NCI-H128 (cell line): ENCODE measurements around the gene CHD1.
"Not testable (repeated sequence)": the region's sequence is repeated elsewhere in the genome, so short reads cannot be mapped to it uniquely, and the experiment has no call there.

Source experiments
- DNase-seq: peaks from one replicate; lab custom pipeline; 2025; ENCODE audit not compliant: unreplicated experiment; lab: John Stamatoyannopoulos, UW

The CHD1 gene

DNA sequence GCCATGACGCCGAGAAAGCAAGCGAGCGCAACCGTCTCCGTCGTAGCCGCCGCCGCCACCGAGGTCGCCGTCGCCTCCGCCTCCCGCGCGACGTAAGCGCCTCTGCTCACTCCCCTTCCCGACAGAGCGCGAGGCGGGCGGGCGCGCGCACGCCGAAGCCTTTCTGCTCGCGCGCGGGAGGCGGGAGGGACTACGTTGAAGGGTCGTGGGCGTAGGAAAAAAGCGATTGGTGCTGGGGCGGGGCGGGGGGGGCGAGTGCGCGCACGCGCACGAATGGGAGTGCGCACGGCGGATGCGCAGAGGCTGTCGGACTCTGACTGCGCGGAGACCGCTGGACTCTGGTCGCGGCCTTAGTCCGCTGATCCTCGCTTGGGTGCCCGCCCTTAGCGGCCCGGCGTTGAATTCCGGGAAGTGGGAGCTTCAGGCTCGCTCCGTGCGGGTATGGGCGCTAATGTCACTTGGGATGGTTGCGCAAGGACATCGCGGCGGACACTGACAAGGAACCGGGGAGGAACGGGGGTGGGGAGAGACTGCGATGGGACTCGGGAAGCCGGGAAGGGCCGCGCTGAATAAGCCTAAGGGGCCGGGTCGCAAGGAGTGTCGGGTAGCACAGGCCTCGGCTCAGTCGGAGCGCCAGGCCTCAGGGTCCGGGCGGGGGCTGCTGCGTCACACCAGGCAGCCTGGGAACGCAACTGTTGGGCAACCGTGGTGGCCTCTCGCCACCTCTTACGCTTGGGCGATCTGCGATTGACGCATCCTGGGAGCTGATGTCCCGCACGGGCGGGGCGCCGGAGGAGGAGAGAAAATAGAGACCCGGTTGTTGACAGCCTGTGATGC is at the start of gene CHD1:
CHD1 (minus strand) TSS at position 135 of the 837 bp plus-strand sequence. CDS start 2,621 bp downstream, outside the sequence.
- peak; percentile 77 for DNase-seq

DNA sequence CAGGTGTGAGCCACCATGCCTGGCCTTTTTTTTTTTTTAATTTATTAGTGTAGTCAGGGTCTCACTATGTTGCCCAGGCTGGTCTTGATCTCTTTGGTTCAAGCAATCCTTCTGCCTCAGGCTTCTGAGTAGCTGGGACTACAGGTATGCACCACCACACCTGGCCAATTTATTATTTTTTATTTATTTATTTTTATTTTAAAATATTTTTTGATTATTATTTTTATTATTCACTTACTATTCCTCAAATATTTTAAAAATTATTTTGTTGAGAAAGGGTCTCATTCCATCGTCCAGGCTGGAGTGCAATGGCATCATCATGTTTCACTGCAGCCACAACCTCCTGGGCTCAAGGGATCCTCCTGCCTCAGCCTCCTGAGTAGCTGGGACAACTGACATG is 49.7 kb upstream of the CHD1 start:
- no peak for DNase-seq

DNA sequence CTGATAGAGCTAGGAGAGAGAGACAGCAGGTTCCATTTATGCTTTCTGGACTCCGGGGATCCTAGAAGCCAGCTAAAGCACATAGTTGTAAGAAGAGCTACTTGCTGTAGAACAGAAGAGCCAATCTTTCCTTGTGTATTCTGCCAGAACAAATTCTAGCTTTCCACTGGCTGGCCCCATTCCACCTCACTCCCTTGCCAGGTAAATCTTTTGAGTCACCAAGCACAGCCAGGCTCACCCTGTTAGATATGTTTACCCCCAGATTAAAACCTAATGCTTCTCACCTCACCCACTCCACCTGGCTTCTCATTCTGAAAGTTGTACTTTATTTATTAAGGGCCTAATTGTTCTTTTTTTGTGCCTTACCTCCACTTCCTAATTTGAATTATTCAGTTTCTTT is 48.9 kb upstream of the CHD1 start:
- DNase-seq = no peak

DNA sequence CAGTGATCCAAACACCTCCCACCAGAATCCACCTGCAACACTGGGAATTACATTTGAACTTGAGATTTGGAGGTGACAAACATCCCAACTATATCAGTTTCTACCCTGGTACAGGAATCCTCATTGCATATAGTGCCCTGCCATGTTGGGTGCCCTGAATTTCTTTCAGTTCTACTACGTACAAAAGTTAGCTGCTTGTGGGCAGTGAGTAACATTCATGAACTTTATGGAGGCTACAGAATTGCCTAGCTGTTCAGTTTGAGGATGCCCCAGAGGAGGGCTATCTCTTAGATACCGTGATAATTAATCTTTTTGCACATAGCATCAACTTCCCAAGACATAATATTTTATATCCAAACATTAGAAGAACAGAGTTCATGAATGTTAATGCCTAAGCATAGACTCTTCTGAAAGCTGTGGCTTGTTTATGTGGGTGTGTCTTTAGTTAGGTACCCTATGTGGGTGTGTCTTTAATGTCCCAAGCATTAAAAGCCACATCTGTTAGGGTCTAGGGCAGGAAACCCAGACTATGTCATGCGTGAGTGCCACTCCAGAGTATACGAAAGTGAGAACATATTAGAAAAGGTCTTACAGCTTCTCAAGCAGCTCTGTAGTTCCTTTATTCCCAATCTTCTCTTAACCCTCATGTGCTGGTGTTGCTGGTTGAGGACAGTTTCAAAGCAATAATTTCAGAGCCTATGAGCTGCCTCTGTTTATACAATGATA is 47.0 kb upstream of the CHD1 start:
- DNase-seq = no peak

DNA sequence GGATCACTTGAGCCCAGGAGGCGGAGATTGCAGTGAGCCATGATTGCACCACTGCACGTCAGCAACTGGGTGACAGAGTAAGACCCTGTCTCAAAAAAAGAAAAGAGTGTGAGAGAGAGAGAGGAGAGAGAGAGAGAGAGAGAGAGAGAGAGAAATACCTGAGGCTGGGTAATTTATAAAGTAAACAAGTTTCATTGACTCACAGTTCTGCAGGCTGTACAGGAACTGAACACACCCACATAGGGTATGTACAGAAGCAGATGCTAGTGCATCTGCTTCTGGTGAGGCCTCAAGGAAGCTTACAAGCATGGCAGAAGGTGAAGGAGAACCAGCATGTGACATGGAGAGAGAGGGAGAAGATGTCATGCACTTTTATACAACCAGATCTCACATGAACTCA is 46.4 kb upstream of the CHD1 start:
- no peak for DNase-seq

DNA sequence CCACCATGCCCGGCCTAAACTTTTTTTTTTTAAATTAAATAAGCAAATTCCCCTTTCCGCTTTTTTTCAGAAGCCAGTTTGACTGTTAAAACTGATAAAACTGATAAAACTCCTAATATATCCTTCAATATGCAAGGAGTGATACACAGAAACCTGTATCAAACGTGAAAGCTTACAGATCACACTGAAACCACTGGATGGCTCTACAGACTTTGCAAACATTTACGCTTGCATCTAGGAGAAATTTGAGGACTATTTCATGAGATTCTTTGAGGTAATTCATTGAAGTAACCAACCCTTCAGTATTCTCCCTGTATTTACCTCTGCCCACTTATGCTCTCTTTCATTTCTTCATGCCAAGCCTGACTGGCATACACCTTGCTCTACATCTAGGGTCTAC is 40.6 kb upstream of the CHD1 start:
- no peak for DNase-seq

DNA sequence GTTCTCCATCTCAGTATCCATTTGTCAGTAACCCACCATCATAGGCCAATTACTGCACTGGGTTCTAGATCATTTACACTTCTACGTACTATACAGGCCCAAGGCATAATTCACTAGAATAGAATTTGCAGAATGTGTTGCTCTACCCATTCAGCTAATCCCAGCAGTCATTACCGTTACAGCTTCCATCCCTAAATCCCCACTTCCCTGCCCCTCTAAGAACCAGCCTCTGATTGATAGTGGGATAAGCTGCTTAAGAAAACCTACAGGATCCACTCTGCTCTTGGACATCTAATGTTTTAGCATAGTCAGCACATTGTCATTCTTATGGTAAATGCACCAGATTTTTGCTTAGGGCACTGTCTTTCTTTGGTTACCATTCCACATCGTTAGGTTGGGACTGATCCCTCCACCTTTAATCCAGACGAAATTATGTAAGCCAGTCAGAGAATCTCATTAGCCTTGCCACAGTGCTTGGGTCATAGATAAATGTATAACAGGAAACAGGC is 39.3 kb upstream of the CHD1 start:
- no peak for DNase-seq

DNA sequence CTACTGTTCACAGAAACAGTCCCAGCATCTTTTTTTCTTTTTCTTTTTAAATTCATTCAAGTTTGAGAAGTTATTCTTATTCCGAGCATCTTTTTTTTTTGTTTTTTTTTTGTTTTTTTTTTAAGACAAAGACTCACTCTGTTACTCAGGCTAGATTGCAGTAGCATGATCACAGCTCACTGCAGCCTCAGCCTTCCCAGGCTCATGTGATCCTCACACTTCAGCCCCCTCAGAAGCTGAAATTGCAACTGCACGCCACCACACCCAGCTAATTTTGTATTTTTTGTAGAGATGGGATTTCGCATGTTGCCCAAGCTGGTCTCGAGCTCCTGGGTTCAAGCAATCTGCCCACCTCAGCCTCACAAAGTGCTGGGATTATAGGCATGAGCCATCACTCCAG is 36.4 kb upstream of the CHD1 start:
- DNase-seq = no peak

DNA sequence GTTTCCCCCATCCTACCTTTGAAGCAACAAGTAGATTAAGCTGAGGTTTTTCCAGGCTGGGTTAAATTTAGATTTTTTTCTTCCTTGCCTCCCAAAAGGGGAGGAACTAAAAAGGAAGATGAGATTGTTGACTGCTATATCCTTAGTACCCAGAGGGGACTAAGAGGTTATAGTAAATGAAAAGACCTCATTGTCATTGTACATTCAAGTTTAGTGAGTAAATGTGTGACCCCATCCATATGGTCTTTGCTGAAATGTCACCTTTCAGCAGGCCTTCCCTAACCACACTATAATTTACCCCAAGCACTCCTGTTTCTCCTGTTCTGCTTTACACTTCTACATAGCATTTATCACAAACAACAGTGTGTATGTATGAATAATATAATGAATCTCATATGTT is 35.8 kb upstream of the CHD1 start:
- no peak for DNase-seq

DNA sequence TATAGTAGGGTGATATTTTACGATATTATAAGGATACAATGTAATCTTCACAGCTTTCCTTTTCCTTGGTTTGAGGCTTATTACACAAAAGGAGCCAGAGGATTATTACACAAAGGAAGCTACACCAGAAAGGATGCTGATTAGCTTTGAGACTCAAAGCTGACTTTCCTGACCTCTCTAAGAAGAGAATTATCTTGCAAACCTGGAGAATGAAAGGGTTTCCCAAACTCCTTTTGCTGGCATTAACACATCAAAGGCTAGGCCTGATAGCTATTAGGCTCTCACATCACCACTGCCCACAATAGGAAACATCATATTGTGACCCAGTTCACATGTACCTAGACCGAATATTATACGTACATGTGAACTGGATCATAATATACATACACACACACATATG is 34.2 kb upstream of the CHD1 start:
- DNase-seq = no peak

DNA sequence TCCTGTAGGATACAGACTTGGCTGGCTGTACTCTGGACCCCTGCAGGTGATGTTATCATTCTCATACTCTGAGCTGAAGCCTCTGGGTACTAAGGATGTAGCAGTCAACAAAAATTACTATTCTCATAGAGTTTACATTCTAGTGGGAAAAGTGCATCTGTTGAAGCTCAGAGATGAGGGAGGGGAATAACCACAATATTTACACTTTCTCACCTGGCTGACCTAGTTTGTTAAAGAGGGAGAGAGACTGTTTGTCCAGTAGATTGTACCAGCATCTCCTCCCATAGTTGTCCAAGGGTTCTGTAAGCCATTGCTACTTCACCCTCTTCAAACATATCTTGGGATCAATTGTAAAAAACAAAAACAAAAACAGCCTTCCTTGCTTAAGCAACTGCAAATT is 33.8 kb upstream of the CHD1 start:
- DNase-seq = no peak

DNA sequence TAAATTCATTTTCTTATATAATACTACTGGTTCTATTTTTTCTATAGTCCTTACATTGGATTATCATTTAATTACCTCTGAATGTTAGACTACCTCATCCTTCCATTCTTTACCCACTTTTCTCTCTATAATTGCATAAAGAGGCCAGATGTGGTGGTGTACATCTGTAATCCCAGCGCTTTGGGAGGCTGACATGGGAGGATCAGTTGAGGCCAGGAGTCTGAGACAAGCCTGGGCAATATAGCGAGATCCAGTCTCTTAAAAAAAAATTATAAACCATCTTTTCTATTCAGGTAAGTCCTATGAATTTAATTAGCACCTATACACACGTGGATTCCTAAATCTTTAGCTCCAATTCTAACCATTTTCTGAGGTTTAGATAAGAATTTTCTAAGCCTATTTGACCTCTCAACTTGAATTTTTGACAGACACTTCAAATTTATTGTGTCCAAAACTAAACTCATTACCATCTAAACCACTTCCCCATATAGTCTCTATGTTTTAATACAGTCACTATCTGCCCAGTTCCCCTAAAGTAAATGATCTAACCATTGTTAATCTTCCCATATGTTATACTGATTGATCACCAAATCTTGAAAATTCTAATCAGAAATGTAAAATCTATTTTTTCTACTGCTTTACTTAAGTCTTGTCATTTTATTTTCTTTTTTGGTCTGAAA is 33.0 kb upstream of the CHD1 start:
- no peak for DNase-seq

DNA sequence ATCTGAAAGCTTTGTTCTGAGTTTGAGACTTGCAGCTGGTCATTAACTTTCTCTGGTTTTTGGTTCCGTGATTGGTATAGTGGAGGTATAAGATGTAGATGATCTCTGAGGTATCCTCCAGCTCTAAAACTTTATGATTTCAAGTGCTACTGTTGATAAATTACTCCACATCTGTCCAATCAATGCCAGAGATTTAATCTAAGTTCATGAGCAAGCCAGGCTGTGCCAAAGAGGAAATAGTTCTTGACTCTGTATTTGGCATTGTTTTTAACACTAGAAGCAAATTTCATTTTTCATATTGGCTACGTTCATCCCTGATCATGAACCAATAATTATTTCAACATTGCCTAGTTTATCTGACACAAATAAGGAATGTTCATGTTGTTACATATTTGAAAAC is 28.5 kb upstream of the CHD1 start:
- DNase-seq = no peak

DNA sequence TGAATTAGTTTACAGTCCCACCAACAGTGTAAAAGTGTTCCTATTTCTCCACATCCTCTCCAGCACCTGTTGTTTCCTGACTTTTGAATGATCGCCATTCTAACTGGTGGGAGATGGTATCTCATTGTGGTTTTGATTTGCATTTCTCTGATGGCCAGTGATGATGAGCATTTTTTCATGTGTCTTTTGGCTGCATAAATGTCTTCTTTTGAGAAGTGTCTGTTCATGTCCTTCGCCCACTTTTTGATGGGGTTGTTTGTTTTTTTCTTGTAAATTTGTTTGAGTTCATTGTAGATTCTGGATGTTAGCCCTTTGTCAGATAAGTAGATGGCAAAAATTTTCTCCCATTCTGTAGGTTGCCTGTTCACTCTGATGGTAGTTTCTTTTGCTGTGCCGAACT is 27.1 kb upstream of the CHD1 start:
- not testable (repeated sequence) for DNase-seq

DNA sequence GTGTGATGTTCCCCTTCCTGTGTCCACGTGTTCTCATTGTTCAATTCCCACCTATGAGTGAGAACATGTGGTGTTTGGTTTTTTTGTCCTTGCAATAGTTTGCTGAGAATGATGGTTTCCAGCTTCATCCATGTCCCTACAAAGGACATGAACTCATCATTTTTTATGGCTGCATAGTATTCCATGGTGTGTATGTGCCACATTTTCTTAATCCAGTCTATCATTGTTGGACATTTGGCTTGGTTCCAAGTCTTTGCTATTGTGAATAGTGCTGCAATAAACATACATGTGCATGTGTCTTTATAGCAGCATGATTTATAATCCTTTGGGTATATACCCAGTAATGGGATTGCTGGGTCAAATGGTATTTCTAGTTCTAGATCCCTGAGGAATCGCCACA is 26.7 kb upstream of the CHD1 start:
- not testable (repeated sequence) for DNase-seq

DNA sequence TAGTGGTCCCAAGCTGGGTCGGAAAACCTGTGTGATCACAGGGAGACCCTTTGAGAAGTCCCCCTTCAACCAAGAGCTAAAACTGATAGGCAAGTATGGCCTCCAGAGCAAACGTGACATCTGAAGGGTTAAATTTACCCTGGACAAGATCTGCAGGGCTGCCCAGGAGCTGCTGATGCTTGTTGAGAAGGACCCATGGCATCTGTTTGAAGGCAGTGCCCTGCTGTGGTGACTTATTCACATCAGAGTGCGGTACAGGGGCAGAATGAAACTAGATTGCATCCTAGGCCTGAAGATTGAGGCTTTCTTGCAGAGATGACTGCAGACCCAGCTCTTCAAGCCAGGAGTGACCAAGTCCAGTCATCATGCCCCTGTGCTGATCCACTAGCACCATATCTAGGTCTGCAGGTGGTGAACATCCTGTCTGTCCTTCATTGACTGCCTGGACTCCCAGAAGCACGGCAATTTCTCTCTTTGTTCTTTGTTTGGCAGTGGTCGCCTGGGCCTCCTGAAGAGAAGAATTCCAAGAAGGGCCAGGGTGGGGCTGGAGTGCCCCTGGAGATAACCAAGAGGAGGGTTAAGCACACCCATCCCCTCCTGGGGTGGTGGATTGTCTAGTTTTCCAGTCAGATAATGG is 25.7 kb upstream of the CHD1 start:
- no peak for DNase-seq

DNA sequence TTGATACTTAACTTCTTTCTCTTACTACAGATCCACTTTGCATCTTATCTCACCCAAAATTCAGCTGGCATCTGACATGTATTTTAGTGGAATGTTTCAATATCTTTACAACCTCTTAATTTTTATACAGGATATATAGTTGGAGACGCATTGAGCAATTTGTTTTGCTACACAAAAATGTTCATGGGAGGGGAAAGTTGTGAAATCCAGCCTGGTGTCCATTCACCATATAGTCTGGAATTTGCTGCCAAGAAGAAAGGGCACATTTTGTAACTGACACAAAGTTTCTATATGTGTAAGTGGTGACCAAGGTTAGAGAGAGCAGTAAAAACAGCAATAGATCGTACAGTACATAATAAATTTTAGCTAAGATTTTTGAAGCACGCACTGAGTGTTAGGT is 14.0 kb upstream of the CHD1 start:
- DNase-seq = no peak

DNA sequence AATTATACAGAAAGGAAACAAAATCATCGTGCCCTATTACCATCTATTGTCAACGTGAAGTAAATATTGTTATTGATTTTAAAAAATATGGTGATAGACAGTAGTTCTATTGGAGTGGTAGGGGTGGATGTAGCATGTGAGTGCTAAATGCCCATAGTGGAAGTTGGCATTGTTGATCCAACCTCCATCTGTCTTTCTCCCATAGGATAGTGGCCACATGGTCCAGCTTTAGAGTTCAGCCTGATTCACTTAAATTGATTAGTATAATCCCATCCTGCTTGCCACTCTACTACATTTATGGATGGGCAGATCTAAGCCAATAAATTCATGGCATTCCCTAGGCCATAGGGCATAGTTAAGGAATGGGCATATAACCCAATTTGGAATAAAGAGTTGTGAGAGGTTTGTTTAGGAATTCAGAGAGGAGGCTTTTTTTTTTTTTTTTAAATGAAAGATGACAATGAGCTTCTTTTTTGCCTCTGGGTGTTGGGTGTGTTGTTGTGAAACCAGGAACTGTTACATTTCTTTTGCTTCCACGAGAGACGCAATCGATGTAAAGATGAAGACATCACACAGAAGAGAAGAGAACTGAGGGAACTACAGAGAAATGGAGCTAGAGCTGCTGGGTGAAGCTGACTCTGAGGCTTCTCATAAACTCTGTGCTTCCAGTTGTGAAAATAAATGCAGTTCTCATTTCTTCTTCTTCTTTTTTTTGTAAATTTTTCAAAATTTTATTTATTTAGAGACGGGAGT is 12.5 kb upstream of the CHD1 start:
- no peak for DNase-seq

DNA sequence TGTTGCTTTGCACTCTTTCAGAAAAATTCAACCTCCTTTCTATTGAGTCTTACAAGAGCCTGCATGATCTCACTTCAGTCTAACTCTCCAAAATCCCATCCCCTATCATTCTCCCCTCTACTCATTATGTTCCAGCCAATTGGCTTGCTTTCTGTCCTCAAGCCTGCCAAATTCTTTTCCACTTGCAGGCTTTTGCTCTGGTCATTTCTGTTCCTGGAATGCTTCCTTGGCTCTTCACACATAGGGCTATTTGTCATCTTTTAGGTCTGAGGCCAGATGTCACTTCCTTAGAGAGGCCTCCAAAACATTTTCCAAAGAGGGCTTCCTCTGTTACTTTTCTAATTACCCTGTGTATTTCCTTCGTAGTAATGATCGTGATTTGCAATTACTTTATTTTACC is 11.8 kb upstream of the CHD1 start:
- no peak for DNase-seq

DNA sequence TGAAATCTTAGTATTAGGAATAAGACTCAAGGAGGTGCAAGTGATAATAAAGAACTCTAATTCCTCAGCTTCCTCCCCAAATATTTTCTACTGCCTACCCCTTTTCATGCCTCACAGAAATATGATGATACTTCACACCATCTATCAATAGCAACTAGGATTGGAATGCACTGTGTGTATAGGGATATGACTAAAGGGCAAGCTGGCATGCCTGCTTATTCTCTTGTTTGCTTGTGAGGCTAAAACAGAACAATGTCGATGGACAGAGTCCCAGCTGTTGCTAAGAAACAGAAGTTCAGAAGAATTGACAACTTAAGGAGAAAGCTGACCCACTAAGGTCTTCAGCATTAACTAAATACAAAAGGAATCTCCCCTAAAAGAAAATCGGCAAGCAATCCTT is 9.7 kb upstream of the CHD1 start:
- no peak for DNase-seq
